NCI-H748 treated with DMSO at 0.1 percent for 48 hours (cell line): Measurements from ENCODE around the gene KCND3.
A peak's percentile ranks its signal among the peaks of the same experiment; 100 is the strongest.

Experiments
- DNase-seq: peaks from one replicate; lab custom pipeline; 2025; lab: John Stamatoyannopoulos, UW

The KCND3 gene

DNA sequence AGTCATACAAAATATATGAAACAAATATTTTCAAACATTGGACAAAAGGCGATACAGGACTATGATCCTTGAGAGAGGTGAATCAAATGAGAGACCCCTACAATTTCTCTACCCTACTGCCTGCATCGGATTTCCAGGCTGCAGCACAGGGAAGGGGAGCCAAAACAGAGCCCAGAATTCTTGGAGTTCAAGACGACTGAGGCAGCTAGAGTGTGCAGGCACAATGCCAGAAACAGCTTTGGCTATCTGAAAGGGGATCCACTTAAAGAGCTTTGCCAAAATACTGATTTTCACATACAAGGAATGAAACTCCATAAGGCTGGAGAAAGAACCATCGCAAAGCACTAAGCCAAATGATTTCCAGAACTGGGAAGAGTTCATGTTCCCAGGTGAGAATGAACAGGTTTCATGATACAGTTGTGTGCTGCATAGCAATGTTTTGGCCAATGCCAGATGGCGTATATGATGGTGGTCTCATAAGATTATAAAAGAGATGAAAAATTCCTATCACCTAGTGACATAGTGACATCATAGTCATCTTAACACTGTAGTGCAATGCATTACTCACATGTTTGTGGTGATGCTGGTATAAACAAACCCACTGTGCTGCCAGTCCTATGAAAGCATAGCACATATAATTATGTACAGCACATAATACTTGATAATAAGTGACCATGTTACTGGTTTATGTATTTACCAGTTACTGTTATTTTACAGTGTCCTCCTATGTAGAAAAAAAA is 77.5 kb downstream of the KCND3 start:
- DNase-seq: no peak

DNA sequence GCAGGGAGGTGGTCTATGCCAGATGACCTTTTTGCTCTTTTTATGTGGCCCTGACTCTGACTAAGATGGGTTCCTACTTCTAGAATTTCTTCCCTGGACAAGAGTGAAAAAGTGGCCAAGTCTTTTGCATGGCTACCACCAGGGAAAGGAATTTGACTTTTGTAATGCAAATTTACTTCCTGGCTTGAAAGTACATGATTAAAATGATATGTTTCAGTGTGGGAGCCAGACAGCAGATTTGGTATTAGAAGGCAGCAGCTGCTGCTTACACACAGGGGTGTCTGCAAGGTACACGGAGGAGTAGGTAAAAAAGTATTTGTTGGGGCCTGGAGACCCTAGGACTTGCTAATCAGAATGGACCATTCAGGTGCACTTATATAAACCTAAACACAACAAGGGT is 78.4 kb downstream of the KCND3 start:
- DNase-seq: no peak

DNA sequence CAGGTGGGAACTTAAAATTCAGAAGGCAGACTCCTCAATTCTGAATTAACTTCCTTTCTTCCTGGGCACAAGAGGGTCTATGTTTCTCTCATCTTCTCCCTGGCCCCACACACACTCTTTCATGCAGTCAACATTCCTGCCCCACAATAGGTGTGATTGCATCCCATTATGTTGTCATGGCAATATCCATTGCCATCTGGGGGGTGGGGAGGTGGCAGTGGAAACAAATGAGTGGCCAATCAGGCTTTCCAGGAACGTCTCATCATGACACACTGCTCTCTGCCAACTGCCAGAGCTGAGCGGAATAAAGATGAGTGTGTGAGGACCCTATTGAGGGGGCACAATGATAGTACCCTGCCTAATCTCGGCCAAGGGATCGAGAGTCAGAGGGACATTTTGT is 80.4 kb downstream of the KCND3 start:
- DNase-seq: peak; percentile 78

DNA sequence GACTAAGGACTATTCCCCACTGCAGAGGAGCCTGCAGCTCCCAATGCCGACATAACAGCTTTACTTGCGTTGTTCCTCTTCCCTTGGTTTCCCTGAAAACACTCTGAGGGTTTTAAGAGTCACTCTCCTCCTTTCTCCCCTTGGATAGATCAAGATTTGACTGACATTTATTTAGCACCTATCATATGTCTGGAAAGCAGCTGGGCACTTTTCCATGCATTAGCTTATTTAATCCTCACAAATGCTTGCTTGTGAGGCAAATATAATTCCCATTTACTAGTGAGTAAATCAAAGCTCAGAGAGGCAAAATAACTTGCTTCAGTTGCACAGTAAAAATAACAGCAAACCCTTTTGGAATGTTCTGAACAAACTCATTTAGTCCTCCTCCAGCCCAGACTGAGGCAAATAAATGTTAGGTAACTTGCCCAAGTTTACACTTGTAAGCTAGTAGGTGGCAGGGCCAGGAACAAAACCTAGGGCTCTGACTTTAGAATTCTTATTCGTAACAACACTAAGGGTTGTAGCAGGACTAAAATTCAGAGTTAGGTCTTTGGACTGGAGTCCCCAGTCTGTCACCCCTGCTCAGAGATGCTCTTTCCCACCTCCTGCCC is 81.4 kb downstream of the KCND3 start:
- no peak for DNase-seq

- DNase-seq: no peak
Measured at GRCh38 chr1:111907321-111907720, 82.1 kb downstream of the KCND3 start.

GRCh38 chr1:111906816-111907215 is 82.7 kb downstream of the KCND3 start:
- no peak for DNase-seq

- no peak for DNase-seq
Measured at GRCh38 chr1:111906111-111906510, 83.4 kb downstream of the KCND3 start.

- peak; percentile 56 for DNase-seq
Measured at GRCh38 chr1:111904478-111905218, 84.8 kb downstream of the KCND3 start.

GRCh38 chr1:111903871-111904449 is 85.5 kb downstream of the KCND3 start:
- no peak for DNase-seq

GRCh38 chr1:111903148-111903870 is 86.2 kb downstream of the KCND3 start:
- no peak for DNase-seq

- DNase-seq: no peak
Measured at GRCh38 chr1:111895469-111895868, 94.0 kb downstream of the KCND3 start.

GRCh38 chr1:111895017-111895416 is 94.5 kb downstream of the KCND3 start:
- DNase-seq: no peak

GRCh38 chr1:111894497-111894896 is 95.0 kb downstream of the KCND3 start:
- no peak for DNase-seq

DNA sequence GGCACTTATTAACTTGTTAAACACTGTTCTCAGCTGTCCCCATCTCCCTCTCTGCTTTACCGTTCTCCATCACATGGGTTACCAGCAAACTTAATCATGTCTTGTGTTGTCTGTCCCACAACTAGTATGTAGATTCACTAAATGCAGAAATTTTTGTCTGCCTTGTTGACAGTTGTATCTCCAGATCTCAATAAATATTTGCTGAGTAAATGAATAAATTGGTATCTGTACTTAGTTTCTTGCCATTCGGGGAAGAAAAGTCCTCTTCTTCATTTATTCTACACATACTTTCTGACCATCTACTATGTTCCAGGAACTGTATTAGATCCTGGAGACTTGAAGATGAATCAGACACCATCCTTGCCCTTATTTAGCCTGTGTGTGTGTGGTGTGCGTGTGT is 97.9 kb downstream of the KCND3 start:
- DNase-seq: no peak

- no peak for DNase-seq
Measured at GRCh38 chr1:111888740-111889376, 100.6 kb downstream of the KCND3 start.

GRCh38 chr1:111887875-111888274 is 101.6 kb downstream of the KCND3 start:
- no peak for DNase-seq

DNA sequence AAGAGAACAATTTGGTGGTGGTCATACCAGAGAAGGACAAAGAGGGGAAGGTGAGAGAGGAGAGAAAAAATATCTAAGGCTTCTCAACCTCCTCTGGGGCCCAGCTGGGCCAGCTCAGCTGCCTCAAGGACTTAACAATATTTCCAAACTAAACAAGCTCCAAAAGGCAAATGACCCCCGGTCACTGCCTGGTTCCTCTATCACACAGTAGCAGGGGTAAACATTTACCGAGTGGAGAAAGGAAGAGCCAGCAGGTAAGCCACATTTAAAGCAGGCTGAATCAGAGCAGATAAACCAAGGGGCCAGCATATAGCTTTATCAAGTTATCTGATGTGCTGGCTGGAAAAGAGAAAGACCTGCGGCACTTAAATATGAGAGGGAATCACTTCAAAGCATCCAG is 102.1 kb downstream of the KCND3 start:
- DNase-seq: no peak

DNA sequence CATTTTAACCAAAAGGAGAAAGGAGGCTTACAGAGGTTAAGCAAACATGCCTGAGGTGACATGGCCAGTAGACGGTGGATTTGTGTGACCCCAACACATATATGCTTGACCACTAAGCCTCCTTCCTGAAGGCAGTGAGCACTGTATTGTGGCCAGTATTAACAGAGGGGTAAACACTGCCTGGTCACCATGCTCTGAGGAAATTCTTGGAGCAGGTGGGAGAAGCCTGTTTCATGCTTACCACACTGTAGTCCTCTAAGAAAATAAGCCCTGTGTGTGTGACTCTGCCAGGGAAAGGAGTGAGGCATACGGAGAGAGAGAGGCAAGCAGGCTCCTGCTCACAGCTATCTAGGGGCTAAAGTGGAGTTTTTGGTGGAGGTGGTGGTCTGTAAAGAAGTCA is 102.7 kb downstream of the KCND3 start:
- no peak for DNase-seq

DNA sequence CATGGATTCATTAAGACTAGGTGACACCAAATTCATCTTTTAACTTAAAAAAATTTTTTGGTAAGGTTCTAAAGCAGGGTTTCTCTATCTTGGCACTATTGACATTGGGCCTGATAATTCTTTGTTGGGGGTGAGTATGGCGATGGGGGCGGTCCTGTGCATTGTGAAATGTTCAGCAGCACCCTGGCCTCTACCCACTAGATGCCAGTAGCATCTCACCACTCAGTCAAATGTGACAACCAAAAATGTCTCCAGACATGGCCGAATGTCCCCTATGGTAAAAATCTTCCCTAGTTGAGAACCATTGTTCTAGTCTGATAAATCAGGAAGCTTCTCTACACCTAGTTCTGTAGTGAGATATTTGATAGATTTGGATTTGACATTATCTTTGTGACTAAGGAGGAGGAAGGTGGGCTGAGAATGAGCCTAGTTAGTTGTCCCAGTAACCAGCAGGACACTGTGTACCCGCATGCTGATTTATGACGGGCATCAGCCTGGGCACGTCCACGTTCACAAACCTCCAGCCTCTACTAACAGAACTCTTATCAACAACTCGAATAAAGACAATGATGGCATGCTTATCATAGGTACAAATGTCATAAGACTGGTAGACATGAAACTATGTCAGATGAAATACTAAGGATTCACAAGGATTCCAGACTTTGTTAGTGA is 104.6 kb downstream of the KCND3 start:
- no peak for DNase-seq

DNA sequence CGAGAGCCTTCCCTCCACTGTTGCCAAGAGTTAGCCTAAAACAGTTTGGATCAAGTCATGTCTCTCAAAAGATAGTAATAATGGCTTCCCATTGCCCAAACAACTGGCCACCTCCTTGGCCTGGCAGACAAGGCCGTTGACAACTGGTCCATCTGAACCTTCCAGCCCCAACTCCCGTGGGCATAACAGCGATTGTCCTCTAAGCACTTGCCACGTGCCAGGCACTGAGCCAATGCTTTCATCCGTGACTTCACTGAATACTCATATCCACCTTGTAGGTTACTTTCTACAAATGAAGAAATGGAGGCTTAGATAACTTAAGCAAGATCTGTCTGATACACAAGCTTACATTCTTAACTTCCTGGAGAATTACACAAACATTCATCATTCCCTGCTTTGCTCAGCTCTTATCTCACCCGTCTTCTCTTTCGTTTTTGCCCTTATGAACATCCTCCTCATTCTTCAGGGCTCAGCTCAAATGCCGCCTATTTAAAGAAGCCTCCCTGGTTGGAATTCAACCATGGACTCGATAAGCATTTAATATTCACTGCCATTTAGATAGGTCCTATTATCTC is 106.4 kb downstream of the KCND3 start:
- no peak for DNase-seq

DNA sequence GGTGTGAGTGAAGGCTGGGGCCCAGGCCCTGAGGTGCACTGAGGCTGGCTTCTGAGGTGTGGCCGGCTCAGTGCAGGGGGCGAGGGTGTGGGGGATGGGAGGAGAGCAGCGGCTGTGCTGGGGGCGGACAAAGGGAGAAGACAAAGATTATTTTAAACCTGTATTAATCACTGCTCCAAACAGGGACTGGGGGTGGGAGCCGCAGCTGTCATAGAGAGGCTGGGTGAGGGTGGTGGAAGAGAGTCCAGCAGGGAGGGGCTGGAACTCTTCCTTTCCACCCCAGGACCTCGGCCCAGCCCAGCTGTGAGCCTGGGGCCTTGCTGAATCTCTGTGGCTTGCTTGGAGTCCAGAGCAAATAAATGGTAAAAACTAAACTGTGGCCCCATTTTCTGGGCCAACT is 106.9 kb downstream of the KCND3 start:
- no peak for DNase-seq
